HG02588 (cell line): ENCODE measurements around the gene OR10S1.
"Not testable (repeated sequence)": the region's sequence is repeated elsewhere in the genome, so short reads cannot be mapped to it uniquely, and the experiment has no call there.

ENCODE experiments used
- ATAC-seq: cut with Tn5 transposase; IDR thresholded peaks from one replicate; pipeline ENCODE4 v1.9.1; 2021; ENCODE audit warnings: mild to moderate bottlenecking, moderate library complexity; ENCODE audit not compliant: unreplicated experiment

OR10S1 gene, protein sequence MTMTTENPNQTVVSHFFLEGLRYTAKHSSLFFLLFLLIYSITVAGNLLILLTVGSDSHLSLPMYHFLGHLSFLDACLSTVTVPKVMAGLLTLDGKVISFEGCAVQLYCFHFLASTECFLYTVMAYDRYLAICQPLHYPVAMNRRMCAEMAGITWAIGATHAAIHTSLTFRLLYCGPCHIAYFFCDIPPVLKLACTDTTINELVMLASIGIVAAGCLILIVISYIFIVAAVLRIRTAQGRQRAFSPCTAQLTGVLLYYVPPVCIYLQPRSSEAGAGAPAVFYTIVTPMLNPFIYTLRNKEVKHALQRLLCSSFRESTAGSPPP

DNA sequence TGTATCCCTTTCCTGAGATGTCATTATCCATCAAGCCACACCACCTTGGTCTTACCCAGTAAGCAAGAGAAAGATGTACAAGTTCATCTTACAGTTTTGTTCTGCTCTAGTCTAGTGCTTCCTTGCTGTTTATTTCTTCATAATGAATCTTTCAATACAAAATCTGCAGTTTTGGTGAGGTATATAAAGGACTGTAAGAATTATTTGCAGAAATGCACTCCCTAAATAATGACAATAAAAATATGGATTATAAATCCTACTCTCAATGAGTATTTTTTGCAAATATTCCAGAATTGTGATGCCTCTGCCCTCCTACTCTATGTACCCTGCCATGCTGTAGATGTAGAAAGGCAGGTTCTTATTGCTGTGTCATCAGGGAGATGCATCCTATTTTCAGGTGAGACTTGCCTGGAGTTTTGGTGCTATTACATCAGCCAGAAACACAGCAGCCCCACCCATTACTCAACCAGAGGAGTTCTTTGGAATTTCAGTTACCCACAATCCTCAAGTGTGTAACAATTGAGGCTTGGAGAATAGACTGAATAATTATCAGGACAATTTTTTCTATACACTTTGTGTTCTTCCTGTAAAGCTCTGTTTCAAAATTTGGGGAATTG lies at the start of gene OR10S1:
TSS of gene OR10S1 (minus strand) at position 51 of the 617 bp plus-strand sequence. CDS start 117 bp downstream, outside the sequence.
- ATAC-seq: no peak

DNA sequence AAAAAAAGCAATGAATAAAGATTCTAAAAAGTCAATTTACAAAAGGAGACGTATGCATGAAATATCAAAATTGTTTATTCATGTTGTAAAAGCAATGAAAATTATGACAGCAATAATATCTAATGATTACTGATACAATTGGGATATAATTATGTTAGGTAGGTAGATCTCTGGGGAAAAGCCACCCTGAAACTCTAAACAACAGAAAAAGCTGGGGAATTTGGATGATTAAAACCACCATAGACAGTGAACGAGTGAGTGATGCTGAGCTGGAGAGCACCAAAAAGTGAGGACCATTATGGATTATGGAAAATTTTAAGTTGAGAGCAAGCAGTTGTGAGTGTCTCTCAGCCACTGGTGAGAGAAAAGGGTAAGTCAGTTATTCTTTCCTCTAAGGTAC lies 48.9 kb upstream of the OR10S1 start, which contains the start of gene OR10G8:
TSS of gene OR10G8 (plus strand) at position 301 of the 400 bp plus-strand sequence. CDS start 2,825 bp downstream, outside the sequence.
- ATAC-seq: no peak

DNA sequence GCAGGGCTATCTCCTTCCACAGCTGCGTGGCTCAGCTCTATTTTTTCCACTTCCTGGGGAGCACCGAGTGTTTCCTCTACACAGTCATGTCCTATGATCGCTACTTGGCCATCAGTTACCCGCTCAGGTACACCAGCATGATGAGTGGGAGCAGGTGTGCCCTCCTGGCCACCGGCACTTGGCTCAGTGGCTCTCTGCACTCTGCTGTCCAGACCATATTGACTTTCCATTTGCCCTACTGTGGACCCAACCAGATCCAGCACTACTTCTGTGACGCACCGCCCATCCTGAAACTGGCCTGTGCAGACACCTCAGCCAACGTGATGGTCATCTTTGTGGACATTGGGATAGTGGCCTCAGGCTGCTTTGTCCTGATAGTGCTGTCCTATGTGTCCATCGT lies 38.3 kb upstream of the OR10S1 start:
- not testable (repeated sequence) for ATAC-seq

DNA sequence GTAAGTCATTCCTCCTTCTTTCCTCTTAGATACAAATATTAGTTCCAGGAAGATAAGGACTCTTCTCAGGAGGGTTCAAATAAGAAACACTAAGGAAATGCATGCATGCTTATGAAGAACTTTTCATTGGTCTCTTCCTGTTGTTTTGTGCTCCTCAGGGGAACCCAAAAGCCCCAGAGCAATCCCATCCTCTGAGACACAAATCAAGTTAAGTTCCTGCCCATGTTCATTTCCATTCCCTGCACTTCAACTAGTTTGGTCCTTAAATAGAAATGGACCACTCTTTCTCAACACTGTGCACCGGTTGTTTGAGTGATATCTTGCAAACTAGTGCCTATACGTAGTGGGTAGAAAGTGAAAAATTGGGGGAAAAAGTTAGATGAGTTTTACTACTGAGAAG lies 35.1 kb upstream of the OR10S1 start, which contains the start of gene OR10G4:
TSS of gene OR10G4 (plus strand) at position 301 of the 400 bp plus-strand sequence. CDS start 2,578 bp downstream, outside the sequence.
- ATAC-seq: no peak

DNA sequence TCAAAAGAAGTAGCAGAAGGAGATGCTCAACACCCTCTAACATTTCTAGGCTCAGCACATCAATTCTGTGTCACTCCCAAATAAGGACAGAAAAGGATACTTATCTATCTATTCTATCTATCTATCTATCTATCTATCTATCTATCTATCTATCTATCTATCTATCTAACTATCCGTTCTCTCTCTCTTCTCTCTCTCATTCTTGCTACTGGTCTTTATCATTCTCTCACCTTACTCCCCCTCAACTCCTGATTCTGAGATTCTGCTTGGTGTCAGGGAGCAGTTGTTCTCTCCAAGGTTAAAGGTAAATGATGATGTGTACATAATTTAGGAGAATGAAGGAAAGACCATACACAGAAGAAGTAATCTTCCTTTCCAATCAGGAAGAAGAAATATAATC lies 17.5 kb upstream of the OR10S1 start, which contains the start of gene OR10G6:
TSS of gene OR10G6 (minus strand) at position 43 of the 400 bp plus-strand sequence. CDS start at position 43, 0 bp downstream.
- ATAC-seq: no peak

DNA sequence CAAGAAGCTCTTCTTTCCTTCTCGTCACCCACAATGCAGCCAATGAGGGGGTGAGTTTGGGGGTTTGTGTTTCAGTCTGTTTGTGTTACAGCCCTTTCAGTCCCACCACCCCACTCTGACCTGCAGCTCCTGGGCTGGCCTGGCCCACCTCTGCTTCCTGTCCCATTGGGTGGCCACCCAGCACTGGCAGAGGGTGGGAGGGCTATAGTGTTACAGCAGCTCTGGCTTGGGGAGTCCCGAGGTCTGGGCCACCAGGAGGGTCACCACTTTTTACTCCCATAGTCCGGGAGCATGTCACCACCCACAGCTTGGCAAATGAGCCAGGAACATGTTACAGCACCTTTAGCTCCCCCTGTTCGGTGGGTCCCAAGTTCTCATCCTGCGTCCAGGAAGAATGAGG lies 1.7 kb upstream of the OR10S1 start:
- ATAC-seq: no peak

DNA sequence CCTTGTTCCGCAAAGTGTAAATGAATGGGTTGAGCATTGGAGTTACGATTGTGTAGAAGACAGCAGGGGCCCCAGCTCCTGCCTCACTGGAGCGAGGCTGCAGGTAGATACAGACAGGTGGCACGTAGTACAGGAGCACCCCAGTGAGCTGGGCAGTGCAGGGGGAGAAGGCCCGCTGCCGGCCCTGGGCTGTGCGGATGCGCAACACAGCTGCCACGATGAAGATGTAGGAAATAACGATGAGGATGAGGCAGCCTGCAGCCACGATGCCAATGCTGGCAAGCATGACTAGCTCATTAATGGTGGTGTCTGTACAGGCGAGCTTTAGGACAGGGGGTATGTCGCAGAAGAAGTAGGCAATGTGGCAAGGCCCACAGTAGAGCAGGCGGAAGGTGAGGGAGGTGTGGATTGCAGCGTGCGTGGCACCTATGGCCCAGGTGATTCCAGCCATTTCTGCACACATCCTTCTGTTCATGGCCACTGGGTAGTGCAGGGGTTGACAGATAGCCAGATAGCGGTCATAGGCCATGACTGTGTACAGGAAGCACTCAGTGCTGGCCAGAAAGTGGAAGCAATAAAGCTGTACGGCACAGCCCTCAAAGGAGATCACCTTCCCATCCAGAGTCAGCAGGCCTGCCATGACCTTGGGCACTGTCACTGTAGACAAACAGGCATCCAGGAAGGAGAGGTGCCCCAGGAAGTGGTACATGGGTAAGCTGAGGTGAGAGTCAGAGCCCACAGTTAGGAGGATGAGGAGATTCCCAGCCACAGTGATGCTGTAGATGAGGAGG lies 616 bp downstream of the OR10S1 start:
- ATAC-seq: no peak

DNA sequence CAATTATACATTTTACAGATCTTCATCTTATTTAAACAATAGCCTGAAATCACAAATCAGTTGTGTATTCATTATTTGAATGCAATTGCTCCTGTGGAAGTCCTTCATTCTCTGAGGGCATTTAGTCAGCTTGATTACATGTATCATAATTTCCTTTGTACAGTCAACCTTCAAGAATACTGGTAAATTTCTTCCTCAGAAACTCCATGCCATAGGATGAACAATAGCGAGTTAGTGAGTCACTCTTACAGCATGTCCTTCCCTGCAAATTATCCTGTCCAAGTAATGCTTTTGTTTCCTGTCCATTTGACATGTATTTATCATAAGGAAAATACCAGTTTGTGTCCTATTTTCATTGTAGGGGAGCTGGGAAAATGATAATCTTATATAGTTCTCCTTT lies 3.8 kb downstream of the OR10S1 start:
- no peak for ATAC-seq

DNA sequence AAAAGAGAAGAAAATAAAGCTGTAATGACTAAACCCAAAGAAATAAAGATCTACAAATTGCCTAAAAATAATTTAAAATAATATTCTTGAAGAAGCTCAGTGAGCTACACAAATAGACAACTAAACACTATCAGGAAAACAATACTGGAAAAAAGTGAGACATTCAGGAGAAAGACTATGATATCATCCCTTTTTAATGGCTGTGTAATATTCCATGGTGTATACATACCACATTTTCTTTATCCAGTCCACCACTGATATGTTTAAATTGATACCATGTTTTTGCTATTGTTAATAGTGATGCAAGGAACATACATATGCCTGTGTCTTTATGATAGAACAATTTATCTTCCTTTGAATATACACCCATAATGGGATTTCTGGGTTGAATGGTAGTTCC lies 20.8 kb downstream of the OR10S1 start:
- no peak for ATAC-seq

DNA sequence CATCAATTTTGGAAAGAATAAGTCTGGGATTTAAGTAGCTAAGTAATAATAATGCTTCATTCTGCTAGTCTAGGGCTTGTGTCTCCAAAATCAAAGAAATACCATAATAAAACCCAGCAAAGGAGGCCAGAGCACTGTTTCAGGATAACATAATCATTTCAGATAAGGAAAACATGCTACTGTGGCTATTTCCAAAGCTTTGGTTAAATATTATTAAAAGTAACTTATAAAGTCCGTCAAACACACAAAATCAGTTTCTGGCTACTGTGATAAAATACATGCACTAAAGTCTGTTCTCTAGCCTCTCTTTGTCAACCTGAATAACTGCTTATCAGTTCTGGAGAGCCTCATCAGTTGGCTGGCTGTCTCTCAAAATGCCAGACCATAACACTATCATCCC lies 32.4 kb downstream of the OR10S1 start:
- no peak for ATAC-seq

DNA sequence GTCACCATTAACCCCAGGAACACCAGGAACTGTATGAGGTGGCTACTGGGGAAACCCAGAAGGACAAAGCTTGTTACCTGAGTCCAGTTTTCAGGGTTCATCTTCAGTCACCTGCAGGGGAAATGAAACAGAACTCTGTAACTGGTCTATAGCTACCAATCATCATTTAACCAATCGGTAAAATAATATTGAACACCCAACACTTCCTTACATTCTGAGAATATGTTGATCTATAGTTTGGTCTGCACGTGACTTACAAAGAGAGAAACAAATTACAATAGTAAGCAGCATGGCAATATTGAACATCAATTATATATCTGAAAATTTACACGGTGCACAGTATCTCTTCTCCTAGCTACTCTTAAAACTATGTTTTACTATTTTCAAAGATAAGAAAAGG lies 33.8 kb downstream of the OR10S1 start, which contains the start of gene OR6T1:
TSS of gene OR6T1 (minus strand) at position 101 of the 400 bp plus-strand sequence. CDS start at position 101, 0 bp downstream.
- no peak for ATAC-seq

DNA sequence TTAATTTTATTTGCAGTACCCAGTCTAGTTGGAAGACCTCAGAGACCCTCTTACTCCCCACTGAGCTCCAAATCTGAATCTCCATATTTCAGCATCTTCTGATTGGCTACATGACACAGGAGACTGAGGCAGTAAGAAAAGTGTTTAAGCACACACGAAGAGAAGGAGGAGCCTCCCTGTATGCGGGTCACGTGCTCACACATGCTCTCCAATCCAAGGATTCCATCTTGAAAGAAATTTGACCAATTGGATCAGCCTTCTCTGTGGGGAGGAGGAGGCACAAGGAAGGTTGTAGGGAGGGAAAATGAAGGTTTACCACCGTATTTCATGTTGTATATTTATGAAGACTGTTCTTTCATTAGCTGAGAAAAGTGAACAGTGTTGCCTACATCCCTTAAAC lies 35.2 kb downstream of the OR10S1 start:
- no peak for ATAC-seq

DNA sequence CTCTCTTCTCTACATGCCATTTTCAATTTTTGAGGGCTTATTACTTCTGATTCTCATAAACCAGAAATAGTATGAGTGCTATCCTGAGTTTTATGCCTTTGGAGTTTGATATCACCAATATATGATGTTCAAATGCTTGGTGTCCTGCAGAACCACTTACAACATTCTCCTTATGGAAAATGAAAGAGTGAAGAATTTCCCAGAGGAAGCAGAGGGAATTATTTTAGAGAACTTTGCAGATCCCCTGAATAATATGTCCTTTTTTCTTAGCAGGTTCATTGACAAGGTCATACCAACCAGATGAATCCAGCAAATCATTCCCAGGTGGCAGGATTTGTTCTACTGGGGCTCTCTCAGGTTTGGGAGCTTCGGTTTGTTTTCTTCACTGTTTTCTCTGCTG lies 38.3 kb downstream of the OR10S1 start, which contains the start of gene OR4D5:
TSS of gene OR4D5 (plus strand) at position 301 of the 400 bp plus-strand sequence. CDS start at position 301, 0 bp downstream.
- no peak for ATAC-seq
